K562 (cell line): ENCODE measurements around the gene MPL. TPM values are rescaled to one million over a fixed set of nuclear protein-coding genes. Genes with fewer than 3 reads are reported as not detected.

Experiments
- ATF2 ChIP-seq: sonication (generic); formaldehyde crosslinking; IDR thresholded peaks from 2 replicates; pipeline ENCODE4 v1.8.1; 2022; ENCODE audit warnings: missing genetic modification reagents
- BRF2 ChIP-seq: IDR thresholded peaks from 3 replicates; pipeline ENCODE4 v1.6.1; 2011; ENCODE audit warnings: borderline replicate concordance, mild to moderate bottlenecking; ENCODE audit not compliant: insufficient read length, insufficient read depth
- CREB1 ChIP-seq, 2 experiments: sonication (generic) in 1 of 2; formaldehyde crosslinking in 1 of 2; IDR thresholded peaks; 2 replicates each; pipeline versions ENCODE4 v1.6.1 to v1.8.0; 2012 to 2022; ENCODE audit warnings: inconsistent platforms in 1 of 2, mild to moderate bottlenecking in 1 of 2, missing genetic modification reagents in 1 of 2, moderate library complexity in 1 of 2
- FOXJ2 ChIP-seq: fragments of 200-800 bp; sonication (Bioruptor generic); IDR thresholded peaks from 2 replicates; pipeline ENCODE4 v1.6.1; 2016; ENCODE audit warnings: missing genetic modification characterization, missing compliant biosample characterization
- FOXK1 ChIP-seq: sonication (generic); formaldehyde crosslinking; IDR thresholded peaks from 2 replicates; pipeline ENCODE4 v1.8.0; 2022; ENCODE audit warnings: missing genetic modification reagents, mild to moderate bottlenecking, borderline replicate concordance
- HDAC6 ChIP-seq: IDR thresholded peaks from 2 replicates; pipeline ENCODE4 v1.6.1; 2012; ENCODE audit warnings: low read depth, mild to moderate bottlenecking, control low read depth, inconsistent platforms, low read length, moderate library complexity
- JUNB ChIP-seq: fragments of 450-650 bp; formaldehyde crosslinking; conservative IDR thresholded peaks from 2 replicates; pipeline ENCODE4 v1.4.0; 2020; ENCODE audit warnings: mild to moderate bottlenecking
- MAX ChIP-seq: sonication (generic); formaldehyde crosslinking; IDR thresholded peaks from 2 replicates; pipeline ENCODE4 v1.9.0; 2022; ENCODE audit warnings: mild to moderate bottlenecking, missing genetic modification reagents
- MCM7 ChIP-seq, 2 experiments: fragments of 450-650 bp; IDR thresholded peaks; 2 replicates each; pipeline ENCODE4 v1.6.1; 2016 to 2018
- NFATC3 ChIP-seq: fragments of 450-650 bp; IDR thresholded peaks from 2 replicates; pipeline ENCODE4 v1.6.1; 2017; ENCODE audit warnings: mild to moderate bottlenecking
- NR4A1 ChIP-seq, 2 experiments: fragments of 250-450 bp in 1 of 2; fragments of 450-650 bp in 1 of 2; sonication (Bioruptor Pico) in 1 of 2; IDR thresholded peaks; 2 replicates each; pipeline versions ENCODE4 v1.4.0 to v1.6.1; 2016 to 2020; ENCODE audit warnings: mild to moderate bottlenecking in 2 of 2, missing compliant biosample characterization in 1 of 2, missing genetic modification characterization in 1 of 2, moderate library complexity in 1 of 2
- OTX1 ChIP-seq: fragments of 450-650 bp; formaldehyde crosslinking; IDR thresholded peaks from 2 replicates; pipeline ENCODE4 v1.4.0; 2022; ENCODE audit warnings: mild to moderate bottlenecking
- PHB2 ChIP-seq: fragments of 450-650 bp; IDR thresholded peaks from 2 replicates; pipeline ENCODE4 v1.6.1; 2017; ENCODE audit warnings: low read depth
- POLR3A ChIP-seq: IDR thresholded peaks from 2 replicates; pipeline ENCODE4 v1.6.1; 2011; ENCODE audit warnings: borderline replicate concordance, mild to moderate bottlenecking, moderate library complexity; ENCODE audit not compliant: insufficient read length, insufficient read depth; ENCODE audit errors: extremely low read depth
- PTRF ChIP-seq: fragments of 450-650 bp; IDR thresholded peaks from 2 replicates; pipeline ENCODE4 v1.6.1; 2016; ENCODE audit warnings: mild to moderate bottlenecking, missing genetic modification characterization, missing compliant biosample characterization
- PTTG1 ChIP-seq: fragments of 450-650 bp; IDR thresholded peaks from 2 replicates; pipeline ENCODE4 v1.6.1; 2016; ENCODE audit warnings: low read depth, mild to moderate bottlenecking, missing genetic modification characterization, missing compliant biosample characterization
- RAD21 ChIP-seq, 2 experiments: fragments of 250-450 bp in 1 of 2; fragments of 450-650 bp in 1 of 2; sonication (Bioruptor Pico) in 1 of 2; formaldehyde crosslinking in 1 of 2; IDR thresholded peaks in 1 of 2; conservative IDR thresholded peaks in 1 of 2; 2 replicates each; pipeline versions ENCODE4 v1.4.0 to v1.8.0; 2020 to 2022; ENCODE audit warnings: mild to moderate bottlenecking in 2 of 2, moderate library complexity in 1 of 2
- RAD51 ChIP-seq: fragments of 450-650 bp; IDR thresholded peaks from 2 replicates; pipeline ENCODE4 v1.7.1; 2016; ENCODE audit warnings: low read depth, mild to moderate bottlenecking, borderline replicate concordance
- SMAD3 ChIP-seq: fragments of 450-650 bp; formaldehyde crosslinking; conservative IDR thresholded peaks from 2 replicates; pipeline ENCODE4 v1.4.0; 2020; ENCODE audit warnings: mild to moderate bottlenecking
- SOX6 ChIP-seq: fragments of 450-650 bp; IDR thresholded peaks from 2 replicates; pipeline ENCODE4 v1.6.1; 2014; ENCODE audit warnings: mild to moderate bottlenecking
- TAF7 ChIP-seq: fragments of 450-650 bp; IDR thresholded peaks from 2 replicates; pipeline ENCODE4 v1.6.1; 2016; ENCODE audit warnings: missing genetic modification characterization, missing compliant biosample characterization
- ZNF121 ChIP-seq: sonication (generic); formaldehyde crosslinking; conservative IDR thresholded peaks from 2 replicates; pipeline ENCODE4 v1.8.0; 2022; ENCODE audit warnings: missing genetic modification reagents
- ZNF239 ChIP-seq: fragments of 250-450 bp; sonication (Bioruptor Pico); IDR thresholded peaks from 2 replicates; pipeline ENCODE4 v1.4.0; 2020; ENCODE audit warnings: mild to moderate bottlenecking
- ZNF395 ChIP-seq: fragments of 200-800 bp; sonication (Bioruptor generic); IDR thresholded peaks from 2 replicates; pipeline ENCODE4 v1.6.1; 2017; ENCODE audit warnings: missing genetic modification characterization, missing compliant biosample characterization
- ZNF764 ChIP-seq: fragments of 250-450 bp; sonication (Bioruptor Pico); IDR thresholded peaks from 2 replicates; pipeline ENCODE4 v1.4.0; 2020; ENCODE audit warnings: low read depth, mild to moderate bottlenecking, moderate library complexity
- polyA plus RNA-seq, 8 experiments: library from polyadenylated mRNA; depleted of rRNA in 4 of 8; stranded (reverse) in 5 of 8; unstranded in 3 of 8; fragments of >200 nt; fragmentation: Nextera tagmentation in 2 of 8; fragmentation: Illumina TruSeq in 1 of 8; extraction: Ambion mirVana in 2 of 8; extraction: Trizol in 1 of 8; gene quantifications; 2 replicates each; pipeline versions ENCODE4 v1.2.1 to v1.2.3, GENCODE V29; 2011 to 2014; ENCODE audit warnings: inconsistent platforms in 1 of 8, missing spikeins in 1 of 8
- total RNA-seq, 7 experiments: library from RNA; depleted of rRNA in 6 of 7; stranded (reverse); fragments of >200 nt in 6 of 7; fragmentation: Illumina TruSeq in 2 of 7; extraction: Trizol in 2 of 7; gene quantifications; 2 replicates each; pipeline versions ENCODE4 v1.2.1 to v1.2.3, GENCODE V29; 2011 to 2021; ENCODE audit warnings: low replicate concordance in 1 of 7

Gene MPL
- total and polyA plus RNA-seq, 9 of the 15 experiments (the other 6 are each of a cell fraction or from before 2014, with no cell fraction given), result not detected

- TF ChIP-seq BRF2 (no peak), NR4A1 (CRISPR knock-in tag; IDR thresholded peaks at IDR 0.05) (peak; percentile 85; the same call in 1 of the 2 replicates), NR4A1 (tag; IDR thresholded peaks at IDR 0.05) (peak; percentile 83; the same call in 1 of the 2 replicates), TAF7 (tag) (no peak), NFATC3 (no peak), MAX (peak; percentile 93), SOX6 (peak; percentile 62; the same call in 1 of the 2 replicates), CREB1 (IDR thresholded peaks at IDR 0.05) (no peak), CREB1 (CRISPR knock-in tag; IDR thresholded peaks at IDR 0.05) (no peak; the same call in 1 of the 2 replicates), ATF2 (CRISPR knock-in tag) (no peak), RAD21 (CRISPR knock-in tag; conservative IDR thresholded peaks at IDR 0.05 in 1 of 2, IDR thresholded peaks at IDR 0.05 in 1 of 2) (peak; percentile 51 to 64), MCM7 (IDR thresholded peaks at IDR 0.05) (no peak), ZNF395 (CRISPR knock-in tag) (peak; percentile 70; the same call in 1 of the 2 replicates), SMAD3 (CRISPR knock-in tag) (no peak), POLR3A (no peak), ZNF121 (CRISPR knock-in tag) (peak; percentile 85), PTTG1 (tag) (no peak), RAD51 (peak; percentile 33; the same call in 1 of the 2 replicates), PTRF (no peak), FOXJ2 (tag) (no peak), JUNB (CRISPR knock-in tag) (no peak), FOXK1 (peak; percentile 70; the same call in 1 of the 2 replicates), HDAC6 (no peak), OTX1 (CRISPR knock-in tag) (peak; percentile 95), ZNF239 (CRISPR knock-in tag) (no peak), ZNF764 (CRISPR knock-in tag) (no peak), PHB2 (no peak)
Observed at GRCh38 chr1:43367904-43368645, 30.5 kb downstream of the MPL start, which contains the start of gene ELOVL1 (continued).
